Vagina (tissue), 2 donors: ENCODE measurements around the gene SPATA20.

ENCODE experiments used
- POLR2A ChIP-seq, 2 donors: fragments of 450-650 bp; IDR thresholded peaks; one replicate each; pipeline ENCODE4 v1.6.1; 2017; ENCODE audit warnings: antibody characterized with exemption in 2 of 2, mild to moderate bottlenecking in 2 of 2, moderate library complexity in 2 of 2
- POLR2AphosphoS5 ChIP-seq, 2 donors: sonication (generic); formaldehyde crosslinking; IDR thresholded peaks; one replicate each; pipeline ENCODE4 v1.9.0; 2017; ENCODE audit warnings: antibody characterized with exemption in 2 of 2, mild to moderate bottlenecking in 2 of 2, low read depth in 1 of 2; ENCODE audit not compliant: insufficient read depth in 1 of 2

DNA sequence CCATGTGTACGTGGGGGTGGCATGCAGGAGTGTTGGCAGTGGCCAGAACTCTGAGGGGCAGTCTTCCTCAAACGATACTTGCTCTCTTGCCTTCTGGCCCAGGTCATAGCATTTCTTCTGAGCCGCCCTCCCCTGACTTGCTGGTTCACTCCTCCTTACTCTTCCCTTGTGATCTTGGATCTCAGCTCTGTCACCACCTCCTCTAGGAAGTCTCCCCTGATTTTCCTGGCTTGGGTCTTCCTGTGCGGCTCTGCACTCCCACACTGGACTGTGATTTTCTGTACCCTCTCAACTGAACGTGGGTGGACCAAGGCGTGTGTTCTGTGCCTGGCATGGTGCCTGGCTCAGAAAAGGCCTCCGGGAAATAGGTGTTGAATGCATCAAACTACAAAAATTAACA lies 11.6 kb upstream of the SPATA20 start:
- no peak for TF ChIP-seq POLR2A (IDR thresholded peaks at IDR 0.05)
- TF ChIP-seq POLR2AphosphoS5 (IDR thresholded peaks at IDR 0.05; ENCODE audit: insufficient read depth in 1 of 2, low read depth in 1 of 2): no peak
